Peyer's patch (tissue), 4 donors: Measurements from ENCODE around the gene DIO3. TPM values are rescaled to one million over a fixed set of nuclear protein-coding genes. Genes with fewer than 3 reads are reported as not detected.
"Not testable (repeated sequence)": the region's sequence is repeated elsewhere in the genome, so short reads cannot be mapped to it uniquely, and the experiment has no call there.

Experiments used
- DNase-seq, 3 donors: peaks; one replicate each; pipeline ENCODE4 v3.0.0-alpha.2; 2017 to 2019
- H3K27ac ChIP-seq, 4 donors: fragments of 200-600 bp; sonication (generic); one replicate each; pipeline ENCODE4 v1.5.1; 2016 to 2019
- H3K27me3 ChIP-seq, 2 donors: fragments of 200-600 bp; sonication (generic); one replicate each; pipeline ENCODE4 v1.5.1; 2019
- H3K36me3 ChIP-seq, 3 donors: fragments of 200-600 bp; sonication (generic); one replicate each; pipeline ENCODE4 v1.5.1; 2016 to 2019
- H3K4me1 ChIP-seq, 4 donors: fragments of 200-600 bp; sonication (generic); one replicate each; pipeline ENCODE4 v1.5.1; 2016 to 2019
- H3K4me3 ChIP-seq, 4 donors: fragments of 200-600 bp; sonication (generic); 1 replicate in 3 of 4; 2 replicates in 1 of 4; pipeline ENCODE4 v1.5.1; 2016 to 2019; ENCODE audit warnings: mild to moderate bottlenecking in 1 of 4
- H3K9me3 ChIP-seq, 4 donors: fragments of 200-600 bp; sonication (generic); one replicate each; pipeline ENCODE4 v1.5.1; 2016 to 2019; ENCODE audit warnings: mild to moderate bottlenecking in 1 of 4
- POLR2A ChIP-seq, 2 donors: fragments of 450-650 bp; IDR thresholded peaks; one replicate each; pipeline ENCODE4 v1.5.1; 2017; ENCODE audit warnings: antibody characterized with exemption in 2 of 2, mild to moderate bottlenecking in 2 of 2, moderate library complexity in 2 of 2
- total RNA-seq, 4 donors: library from RNA; depleted of rRNA; stranded (reverse); fragments of >200 nt; gene quantifications; one replicate each; pipeline ENCODE4 v1.1.0, GENCODE V29; 2016
- TF ChIP-seq, protein P1 (sequence below), 6 experiments: fragments of 450-650 bp in 4 of 6; fragments of 200-600 bp in 2 of 6; sonication (generic) in 1 of 6; IDR thresholded peaks; one replicate each; pipeline ENCODE4 v1.5.1; 2017 to 2019; ENCODE audit warnings: antibody characterized with exemption in 6 of 6, mild to moderate bottlenecking in 3 of 6, moderate library complexity in 1 of 6

Gene DIO3
- total RNA-seq, 4 donors from 2014 or later: 0.40 to 1.7 TPM; not detected in 2

DNA sequence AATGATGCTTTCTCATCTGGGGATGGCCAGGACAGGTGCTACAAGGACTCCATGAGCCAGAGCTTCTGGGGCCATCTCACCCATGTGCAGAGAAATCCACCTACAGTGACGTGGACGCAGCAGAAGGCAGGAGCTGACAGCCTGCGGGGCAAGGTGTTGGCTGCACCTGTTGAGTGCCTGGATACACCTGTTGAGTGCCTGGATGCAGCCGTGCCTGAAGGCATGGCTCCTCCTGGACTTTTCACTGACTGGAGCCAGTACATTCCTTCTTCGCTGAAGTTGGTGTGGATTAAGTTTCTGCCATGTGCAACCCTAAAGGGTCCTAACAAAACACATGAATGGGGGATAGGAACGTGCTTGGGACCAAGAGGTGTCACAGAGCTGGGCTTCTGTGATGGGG lies 7.4 kb upstream of the DIO3 start:
- Histone ChIP-seq H3K27ac (no peak overlapping the region), H3K4me3 (no peak overlapping the region), H3K9me3 (no peaks in the 10 kb centered on the region), H3K4me1 (no peaks in the 10 kb centered on the region), H3K27me3 (no peaks in the 10 kb centered on the region), H3K36me3 (no peaks in the 10 kb centered on the region)
- DNase-seq: no peak
- TF ChIP-seq POLR2A (IDR thresholded peaks at IDR 0.05): no peak
- TF ChIP-seq, protein P1, sequence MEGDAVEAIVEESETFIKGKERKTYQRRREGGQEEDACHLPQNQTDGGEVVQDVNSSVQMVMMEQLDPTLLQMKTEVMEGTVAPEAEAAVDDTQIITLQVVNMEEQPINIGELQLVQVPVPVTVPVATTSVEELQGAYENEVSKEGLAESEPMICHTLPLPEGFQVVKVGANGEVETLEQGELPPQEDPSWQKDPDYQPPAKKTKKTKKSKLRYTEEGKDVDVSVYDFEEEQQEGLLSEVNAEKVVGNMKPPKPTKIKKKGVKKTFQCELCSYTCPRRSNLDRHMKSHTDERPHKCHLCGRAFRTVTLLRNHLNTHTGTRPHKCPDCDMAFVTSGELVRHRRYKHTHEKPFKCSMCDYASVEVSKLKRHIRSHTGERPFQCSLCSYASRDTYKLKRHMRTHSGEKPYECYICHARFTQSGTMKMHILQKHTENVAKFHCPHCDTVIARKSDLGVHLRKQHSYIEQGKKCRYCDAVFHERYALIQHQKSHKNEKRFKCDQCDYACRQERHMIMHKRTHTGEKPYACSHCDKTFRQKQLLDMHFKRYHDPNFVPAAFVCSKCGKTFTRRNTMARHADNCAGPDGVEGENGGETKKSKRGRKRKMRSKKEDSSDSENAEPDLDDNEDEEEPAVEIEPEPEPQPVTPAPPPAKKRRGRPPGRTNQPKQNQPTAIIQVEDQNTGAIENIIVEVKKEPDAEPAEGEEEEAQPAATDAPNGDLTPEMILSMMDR (IDR thresholded peaks at IDR 0.05): no peak

DNA sequence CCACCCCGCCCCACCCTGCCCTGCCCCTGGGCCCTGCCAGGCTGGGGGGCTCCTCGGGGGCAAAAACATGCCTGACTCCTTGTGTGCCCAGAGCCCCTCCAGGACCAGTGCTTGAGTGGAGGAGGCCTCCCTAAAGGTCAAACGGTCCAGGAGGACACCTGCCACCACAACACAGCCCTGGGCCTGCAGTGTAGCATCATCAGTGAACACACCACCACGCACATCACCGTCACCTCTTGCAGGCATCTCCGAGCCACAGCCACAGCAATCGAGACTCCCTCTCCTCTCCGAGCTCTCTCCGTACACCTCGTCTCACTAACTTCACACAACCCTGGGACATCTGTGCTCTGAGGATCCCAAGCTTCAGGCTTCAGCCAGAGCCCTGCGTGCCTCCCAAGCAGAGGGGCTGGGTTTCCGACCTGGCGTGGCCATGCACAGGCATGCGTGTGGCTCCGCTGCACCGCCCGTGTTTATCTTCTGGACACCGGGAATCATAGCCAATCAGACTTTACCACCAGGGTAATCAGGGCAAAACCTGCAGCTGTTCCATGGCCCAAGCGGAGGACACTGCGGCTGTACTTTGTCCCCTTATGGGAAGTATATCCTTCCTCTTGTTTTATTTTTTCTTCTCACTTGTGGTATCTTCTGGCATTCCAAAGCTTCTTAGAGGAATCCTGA lies 6.2 kb upstream of the DIO3 start:
- H3K4me3 ChIP-seq: no peak overlapping the region
- TF ChIP-seq, protein P1 (IDR thresholded peaks at IDR 0.05): no peak
- TF ChIP-seq POLR2A (IDR thresholded peaks at IDR 0.05): no peak
- H3K27me3 ChIP-seq: no peaks in the 10 kb centered on the region
- no peaks in the 10 kb centered on the region for H3K9me3 ChIP-seq
- DNase-seq: peak in 2 of 3 donors; percentile 70 to 71
- H3K27ac ChIP-seq: no peak overlapping the region
- no peaks in the 10 kb centered on the region for H3K4me1 ChIP-seq
- H3K36me3 ChIP-seq: no peaks in the 10 kb centered on the region

DNA sequence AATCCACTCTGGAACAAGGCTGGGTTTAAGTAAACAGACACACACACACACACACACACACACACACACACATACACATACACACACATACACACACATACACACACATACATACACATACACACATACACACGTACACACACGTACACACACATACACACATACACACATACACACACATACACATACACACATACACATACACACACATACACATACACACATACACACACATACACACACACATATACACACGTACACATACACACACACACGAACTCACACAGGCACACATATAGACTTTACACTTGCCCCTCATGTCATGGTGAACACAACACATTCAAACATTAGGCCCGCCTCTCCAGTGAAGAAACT lies 5.6 kb upstream of the DIO3 start:
- not testable (repeated sequence) for H3K27me3 ChIP-seq, H3K4me3 ChIP-seq, H3K36me3 ChIP-seq, H3K4me1 ChIP-seq, DNase-seq, H3K9me3 ChIP-seq, H3K27ac ChIP-seq

DNA sequence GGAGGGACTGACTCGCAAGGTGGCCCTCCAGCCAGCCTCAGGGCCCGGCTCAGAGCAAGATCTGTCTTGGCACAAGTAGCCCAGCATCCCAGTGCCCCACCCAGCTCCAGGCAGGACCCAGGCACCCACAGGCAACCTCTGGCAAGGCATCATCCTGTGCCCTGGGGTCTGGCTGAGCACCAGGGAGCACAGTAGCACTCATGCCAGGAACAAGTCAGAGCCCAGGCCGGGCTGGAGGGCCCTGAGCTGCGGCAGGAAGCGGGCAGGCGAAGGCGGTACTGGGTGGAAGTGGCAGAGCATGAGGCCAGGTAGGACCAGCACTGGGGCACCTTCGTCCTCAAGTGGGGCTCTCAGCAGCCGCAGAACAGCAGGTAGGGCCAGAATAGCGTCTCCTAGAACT lies 5.2 kb upstream of the DIO3 start:
- H3K9me3 ChIP-seq: peaks cover 0 to 2% (median under 1%) of the 10 kb centered on the region in 4 donors
- no peak overlapping the region for H3K4me3 ChIP-seq
- DNase-seq: no peak
- H3K4me1 ChIP-seq: no peaks in the 10 kb centered on the region
- no peaks in the 10 kb centered on the region for H3K36me3 ChIP-seq
- TF ChIP-seq POLR2A (IDR thresholded peaks at IDR 0.05): no peak
- TF ChIP-seq, protein P1 (IDR thresholded peaks at IDR 0.05): no peak
- no peaks in the 10 kb centered on the region for H3K27me3 ChIP-seq
- H3K27ac ChIP-seq: no peak overlapping the region

DNA sequence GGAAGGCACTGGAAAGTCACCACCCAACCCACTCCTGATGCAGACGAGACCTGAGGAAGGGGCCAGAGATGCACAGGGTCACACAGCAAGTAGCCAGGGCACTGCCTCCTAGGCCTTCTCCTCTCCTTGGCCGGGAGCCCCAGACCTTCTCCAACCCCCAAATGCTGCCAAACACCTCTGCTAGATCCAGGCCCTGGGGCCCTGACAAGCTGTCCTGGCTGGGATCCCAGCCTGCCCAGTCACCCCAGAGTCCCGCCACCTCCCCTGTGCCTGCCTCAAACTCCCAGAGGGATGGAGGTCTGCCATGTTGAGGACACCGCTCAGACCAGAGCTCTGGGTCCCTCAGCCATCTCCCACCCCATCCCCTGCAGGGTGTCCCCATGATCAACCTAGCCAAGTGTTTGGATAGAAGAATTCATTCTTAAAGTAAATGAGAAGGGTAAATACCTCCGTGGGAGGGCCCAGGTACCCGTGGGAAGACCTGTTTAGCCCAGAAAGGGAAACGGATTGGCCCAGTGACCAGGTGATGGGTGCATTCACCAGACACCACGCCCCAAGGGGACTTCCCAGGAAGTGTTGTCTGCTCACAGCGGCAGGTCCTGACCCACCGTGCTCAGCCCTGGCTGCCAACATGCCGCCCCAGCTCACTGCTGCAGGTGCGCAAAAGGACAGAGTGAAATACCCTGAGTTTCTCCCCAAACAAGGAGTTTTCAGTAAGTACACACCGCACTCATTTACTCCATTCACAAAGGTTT lies 4.6 kb upstream of the DIO3 start:
- no peak for TF ChIP-seq POLR2A (IDR thresholded peaks at IDR 0.05)

DNA sequence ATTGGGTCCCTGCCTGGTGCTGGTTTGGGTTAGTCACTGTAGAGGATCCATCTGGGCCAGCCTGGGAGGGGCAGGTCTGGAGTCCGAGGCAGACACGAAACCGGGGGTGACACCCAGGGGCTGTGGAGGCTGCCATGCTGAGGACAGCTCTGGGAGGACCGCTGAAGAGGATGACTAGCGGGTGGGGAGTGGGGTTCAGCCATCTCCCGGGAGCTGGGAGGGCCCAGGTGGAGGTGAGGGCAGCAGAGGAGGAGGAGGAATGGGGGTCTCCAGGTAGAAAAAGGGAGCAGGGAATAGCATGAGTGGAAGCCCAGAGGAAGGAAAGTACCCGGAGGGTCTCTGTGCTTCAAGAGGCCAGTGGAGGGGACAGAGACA lies 4.0 kb upstream of the DIO3 start:
- DNase-seq: no peak
- Histone ChIP-seq H3K4me1 (no peaks in the 10 kb centered on the region), H3K27ac (no peak overlapping the region), H3K4me3 (no peak overlapping the region), H3K27me3 (peaks cover 0 to 11% of the 10 kb centered on the region in 2 donors), H3K9me3 (peaks cover 0 to 13% (median 6%) of the 10 kb centered on the region in 4 donors), H3K36me3 (no peaks in the 10 kb centered on the region)
- TF ChIP-seq POLR2A (IDR thresholded peaks at IDR 0.05): no peak
- TF ChIP-seq, protein P1 (IDR thresholded peaks at IDR 0.05): no peak

More for the DNA sequence above, 4.6 kb upstream of the DIO3 start:
- Histone ChIP-seq H3K9me3 (peaks cover 0 to 8% (median 3%) of the 10 kb centered on the region in 4 donors), H3K4me3 (no peak overlapping the region), H3K27ac (no peak overlapping the region), H3K4me1 (no peaks in the 10 kb centered on the region), H3K36me3 (no peaks in the 10 kb centered on the region), H3K27me3 (peaks cover 0 to 6% of the 10 kb centered on the region in 2 donors)
- DNase-seq: no peak
